Retina (tissue), 1 donor: ENCODE measurements around the gene GHRHR.

Experiments used
- DNase-seq: peaks from one replicate; pipeline ENCODE4 v3.0.0-alpha.2; 2016

Gene GHRHR

GRCh38 chr7:31017032-31017675, 53.4 kb downstream of the GHRHR start:
- DNase-seq: no peak

- no peak for DNase-seq
Measured at GRCh38 chr7:31017721-31018120, 54.0 kb downstream of the GHRHR start.

GRCh38 chr7:31019509-31019908, 55.8 kb downstream of the GHRHR start:
- DNase-seq: no peak

- DNase-seq: no peak
Measured at GRCh38 chr7:31020161-31020560, 56.4 kb downstream of the GHRHR start.

GRCh38 chr7:31020652-31021051, 56.9 kb downstream of the GHRHR start:
- DNase-seq: no peak

GRCh38 chr7:31022117-31022516, 58.4 kb downstream of the GHRHR start:
- no peak for DNase-seq

- DNase-seq: no peak
Measured at GRCh38 chr7:31022726-31023125, 59.0 kb downstream of the GHRHR start.

- no peak for DNase-seq
Measured at GRCh38 chr7:31023877-31024276, 60.1 kb downstream of the GHRHR start.

GRCh38 chr7:31027161-31027965, 63.6 kb downstream of the GHRHR start:
- DNase-seq: peak; percentile 67

- no peak for DNase-seq
Measured at GRCh38 chr7:31028006-31028405, 64.3 kb downstream of the GHRHR start.

GRCh38 chr7:31028417-31028992, 64.8 kb downstream of the GHRHR start:
- peak; percentile 39 for DNase-seq
